ENCODE measurements around the gene PRKG2.
"Not testable (repeated sequence)": the region's sequence is repeated elsewhere in the genome, so short reads cannot be mapped to it uniquely, and the experiment has no call there.

Gene PRKG2

GRCh38 chr4:81166458-81167160 is 48.4 kb downstream of the PRKG2 start:
- no peak overlapping the region for H3K27ac ChIP-seq (ENCODE audit: low read depth, low read length)
- no peaks in the 10 kb centered on the region for H3K36me3 ChIP-seq (ENCODE audit: control insufficient read depth, insufficient read depth, low read length)
- H3K9ac ChIP-seq (ENCODE audit: low read length), result no peak overlapping the region
- H3K4me1 ChIP-seq (ENCODE audit: control insufficient read depth, insufficient read depth, low read length), result no peaks in the 10 kb centered on the region
- no peak overlapping the region for H3K4me3 ChIP-seq (ENCODE audit: low read length)
- H3K27me3 ChIP-seq (ENCODE audit: control insufficient read depth, insufficient read depth, low read length), result no peaks in the 10 kb centered on the region

DNA sequence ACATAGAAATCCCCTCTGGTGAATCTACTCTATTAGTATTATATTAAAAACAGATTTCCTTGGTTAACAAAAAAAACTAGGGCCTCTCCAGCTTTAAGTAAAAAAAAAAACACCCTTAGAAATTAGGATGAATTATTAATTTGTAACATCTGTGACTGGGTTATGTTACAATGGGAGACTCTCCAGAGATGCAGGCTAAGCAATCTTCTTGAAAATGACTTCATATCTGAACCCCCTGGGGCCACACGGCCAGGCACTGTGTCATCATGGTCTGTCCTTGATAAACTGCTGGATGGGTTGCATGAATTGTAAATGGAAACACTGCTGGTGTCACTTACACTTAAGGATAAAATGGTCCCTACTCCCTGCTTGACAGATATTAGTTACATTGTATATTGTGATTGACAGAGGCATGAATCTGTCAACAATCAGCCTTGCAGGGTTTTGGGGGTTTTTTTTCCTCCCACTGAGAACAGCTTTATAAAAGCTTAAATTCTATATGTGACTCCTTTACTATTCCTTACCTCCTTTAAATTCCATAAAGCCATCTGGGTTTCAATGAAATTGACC is 49.1 kb downstream of the PRKG2 start:
- H3K4me1 ChIP-seq (ENCODE audit: control insufficient read depth, insufficient read depth, low read length), result no peaks in the 10 kb centered on the region
- no peak overlapping the region for H3K27ac ChIP-seq (ENCODE audit: low read depth, low read length)
- H3K9ac ChIP-seq (ENCODE audit: low read length), result no peak overlapping the region
- H3K36me3 ChIP-seq (ENCODE audit: control insufficient read depth, insufficient read depth, low read length), result no peaks in the 10 kb centered on the region
- H3K4me3 ChIP-seq (ENCODE audit: low read length), result no peak overlapping the region
- no peaks in the 10 kb centered on the region for H3K27me3 ChIP-seq (ENCODE audit: control insufficient read depth, insufficient read depth, low read length)

DNA sequence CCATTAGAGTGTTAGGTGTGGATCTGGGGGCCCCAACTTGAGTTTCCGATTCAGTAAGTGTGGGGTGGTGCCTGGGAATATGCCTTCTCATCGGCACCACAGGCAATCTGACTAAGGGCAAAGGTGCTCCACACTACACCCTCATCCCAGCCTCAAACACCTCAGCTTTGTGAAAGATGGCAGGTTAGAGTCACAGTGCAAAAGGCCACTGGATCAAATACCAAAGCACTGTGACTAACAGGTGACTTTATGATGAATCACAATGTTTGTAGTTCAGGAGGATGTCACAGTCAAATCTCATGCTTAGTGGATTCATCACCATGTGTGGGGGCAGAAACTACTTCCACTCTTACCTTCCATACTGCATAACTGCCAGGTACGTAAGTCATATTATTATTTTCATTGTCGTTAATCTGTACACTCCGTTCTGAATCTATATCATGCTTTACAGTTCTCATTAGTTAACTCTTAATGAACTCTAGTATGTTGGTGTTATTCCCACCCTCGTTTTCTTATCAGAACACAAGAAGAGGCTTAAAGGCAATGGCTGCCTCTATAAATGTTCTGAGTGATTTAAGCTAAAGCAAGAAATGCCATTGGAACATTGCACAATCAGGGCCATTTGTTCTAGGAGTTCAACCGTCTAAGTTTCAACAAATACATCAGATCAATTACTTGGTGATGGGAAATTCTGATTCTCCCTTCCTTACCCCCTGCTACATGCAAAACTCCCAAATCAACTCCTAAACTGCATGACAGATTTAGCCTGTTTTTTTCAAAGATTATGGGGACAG is 50.2 kb downstream of the PRKG2 start:
- Histone ChIP-seq H3K36me3 (ENCODE audit: control insufficient read depth, insufficient read depth, low read length) (no peaks in the 10 kb centered on the region), H3K27me3 (ENCODE audit: control insufficient read depth, insufficient read depth, low read length) (no peaks in the 10 kb centered on the region), H3K27ac (ENCODE audit: low read depth, low read length) (no peak overlapping the region), H3K4me1 (ENCODE audit: control insufficient read depth, insufficient read depth, low read length) (no peaks in the 10 kb centered on the region), H3K9ac (ENCODE audit: low read length) (no peak overlapping the region), H3K4me3 (ENCODE audit: low read length) (no peak overlapping the region)

GRCh38 chr4:81164126-81164525 is 50.9 kb downstream of the PRKG2 start:
- Histone ChIP-seq H3K36me3 (ENCODE audit: control insufficient read depth, insufficient read depth, low read length) (no peaks in the 10 kb centered on the region), H3K9ac (ENCODE audit: low read length) (no peak overlapping the region), H3K4me3 (ENCODE audit: low read length) (no peak overlapping the region), H3K4me1 (ENCODE audit: control insufficient read depth, insufficient read depth, low read length) (no peaks in the 10 kb centered on the region), H3K27ac (ENCODE audit: low read depth, low read length) (no peak overlapping the region), H3K27me3 (ENCODE audit: control insufficient read depth, insufficient read depth, low read length) (no peaks in the 10 kb centered on the region)

DNA sequence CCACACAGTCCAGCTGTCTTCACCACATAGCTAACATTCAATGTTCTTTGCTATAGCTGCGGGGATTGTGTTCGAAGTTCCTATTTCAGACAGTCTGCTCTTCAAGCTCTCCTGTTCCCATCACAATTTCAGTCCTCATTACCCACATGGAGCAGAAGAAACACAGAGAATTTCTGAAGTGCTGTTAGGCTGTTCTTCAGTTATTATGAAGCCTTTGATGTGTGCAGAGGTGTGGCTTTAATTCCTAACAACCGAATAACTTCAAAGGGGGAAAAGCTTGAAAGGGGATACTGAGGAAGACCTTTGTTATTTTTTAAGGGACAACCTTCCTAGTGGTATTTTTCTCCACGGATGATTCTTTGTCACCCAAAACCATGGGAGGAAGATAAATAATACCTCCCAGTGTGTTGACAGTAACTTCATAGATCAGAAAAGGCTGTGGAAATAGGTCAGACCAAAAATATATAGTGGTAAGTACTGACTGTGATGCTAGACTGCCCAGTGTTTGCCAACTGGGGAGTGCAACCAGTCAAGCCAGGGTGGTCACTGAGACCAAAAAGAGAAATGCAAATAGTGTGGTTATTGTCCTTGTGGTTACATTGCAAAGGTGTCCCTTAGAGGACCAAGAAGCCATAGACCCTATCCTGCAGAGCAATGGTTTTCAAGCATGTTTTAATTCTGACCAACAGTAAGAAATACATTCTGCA is 52.1 kb downstream of the PRKG2 start:
- no peak overlapping the region for H3K9ac ChIP-seq (ENCODE audit: low read length)
- H3K27me3 ChIP-seq (ENCODE audit: control insufficient read depth, insufficient read depth, low read length), result no peaks in the 10 kb centered on the region
- no peak overlapping the region for H3K4me3 ChIP-seq (ENCODE audit: low read length)
- H3K36me3 ChIP-seq (ENCODE audit: control insufficient read depth, insufficient read depth, low read length), result no peaks in the 10 kb centered on the region
- no peak overlapping the region for H3K27ac ChIP-seq (ENCODE audit: low read depth, low read length)
- no peaks in the 10 kb centered on the region for H3K4me1 ChIP-seq (ENCODE audit: control insufficient read depth, insufficient read depth, low read length)

GRCh38 chr4:81153714-81154323 is 61.2 kb downstream of the PRKG2 start:
- H3K4me1 ChIP-seq (ENCODE audit: control insufficient read depth, insufficient read depth, low read length); H3K27me3 ChIP-seq (ENCODE audit: control insufficient read depth, insufficient read depth, low read length); H3K36me3 ChIP-seq (ENCODE audit: control insufficient read depth, insufficient read depth, low read length); H3K27ac ChIP-seq (ENCODE audit: low read depth, low read length); H3K9ac ChIP-seq (ENCODE audit: low read length): not testable (repeated sequence)
- peak overlapping the region; percentile 29 for H3K4me3 ChIP-seq (ENCODE audit: low read length)

- Histone ChIP-seq H3K27me3 (ENCODE audit: control insufficient read depth, insufficient read depth, low read length) (no peaks in the 10 kb centered on the region), H3K4me1 (ENCODE audit: control insufficient read depth, insufficient read depth, low read length) (no peaks in the 10 kb centered on the region), H3K4me3 (ENCODE audit: low read length) (no peak overlapping the region), H3K9ac (ENCODE audit: low read length) (no peak overlapping the region), H3K36me3 (ENCODE audit: control insufficient read depth, insufficient read depth, low read length) (no peaks in the 10 kb centered on the region), H3K27ac (ENCODE audit: low read depth, low read length) (no peak overlapping the region)
Observed at GRCh38 chr4:81152839-81153713, 61.9 kb downstream of the PRKG2 start.

DNA sequence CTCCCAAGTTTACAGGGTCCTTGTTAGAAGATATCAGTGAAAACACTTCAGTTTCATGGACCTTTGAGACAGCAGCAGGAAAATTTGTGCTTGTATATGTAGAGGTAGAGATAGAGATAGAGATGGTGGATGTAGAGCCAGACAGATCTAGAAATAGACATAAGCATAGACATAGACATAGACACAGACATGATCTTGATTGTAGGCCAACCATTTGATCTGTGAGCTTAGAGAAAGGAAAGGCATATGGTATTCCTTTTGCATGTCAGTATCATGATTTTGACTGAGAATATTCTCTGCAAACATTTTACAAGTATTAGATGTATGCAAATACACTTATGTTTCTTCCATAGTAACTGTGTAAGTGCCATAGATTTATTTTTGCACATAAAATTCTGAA is 65.0 kb downstream of the PRKG2 start:
- no peaks in the 10 kb centered on the region for H3K36me3 ChIP-seq (ENCODE audit: control insufficient read depth, insufficient read depth, low read length)
- no peak overlapping the region for H3K4me3 ChIP-seq (ENCODE audit: low read length)
- H3K9ac ChIP-seq (ENCODE audit: low read length), result no peak overlapping the region
- H3K27ac ChIP-seq (ENCODE audit: low read depth, low read length), result no peak overlapping the region
- H3K27me3 ChIP-seq (ENCODE audit: control insufficient read depth, insufficient read depth, low read length), result no peaks in the 10 kb centered on the region
- no peaks in the 10 kb centered on the region for H3K4me1 ChIP-seq (ENCODE audit: control insufficient read depth, insufficient read depth, low read length)

GRCh38 chr4:81148576-81148975 is 66.4 kb downstream of the PRKG2 start:
- no peak overlapping the region for H3K4me3 ChIP-seq (ENCODE audit: low read length)
- no peak overlapping the region for H3K27ac ChIP-seq (ENCODE audit: low read depth, low read length)
- no peaks in the 10 kb centered on the region for H3K36me3 ChIP-seq (ENCODE audit: control insufficient read depth, insufficient read depth, low read length)
- no peak overlapping the region for H3K9ac ChIP-seq (ENCODE audit: low read length)
- no peaks in the 10 kb centered on the region for H3K27me3 ChIP-seq (ENCODE audit: control insufficient read depth, insufficient read depth, low read length)
- no peaks in the 10 kb centered on the region for H3K4me1 ChIP-seq (ENCODE audit: control insufficient read depth, insufficient read depth, low read length)

GRCh38 chr4:81146466-81146865 is 68.6 kb downstream of the PRKG2 start:
- no peaks in the 10 kb centered on the region for H3K4me1 ChIP-seq (ENCODE audit: control insufficient read depth, insufficient read depth, low read length)
- no peak overlapping the region for H3K4me3 ChIP-seq (ENCODE audit: low read length)
- H3K27me3 ChIP-seq (ENCODE audit: control insufficient read depth, insufficient read depth, low read length), result no peaks in the 10 kb centered on the region
- no peaks in the 10 kb centered on the region for H3K36me3 ChIP-seq (ENCODE audit: control insufficient read depth, insufficient read depth, low read length)
- no peak overlapping the region for H3K27ac ChIP-seq (ENCODE audit: low read depth, low read length)
- H3K9ac ChIP-seq (ENCODE audit: low read length), result no peak overlapping the region

DNA sequence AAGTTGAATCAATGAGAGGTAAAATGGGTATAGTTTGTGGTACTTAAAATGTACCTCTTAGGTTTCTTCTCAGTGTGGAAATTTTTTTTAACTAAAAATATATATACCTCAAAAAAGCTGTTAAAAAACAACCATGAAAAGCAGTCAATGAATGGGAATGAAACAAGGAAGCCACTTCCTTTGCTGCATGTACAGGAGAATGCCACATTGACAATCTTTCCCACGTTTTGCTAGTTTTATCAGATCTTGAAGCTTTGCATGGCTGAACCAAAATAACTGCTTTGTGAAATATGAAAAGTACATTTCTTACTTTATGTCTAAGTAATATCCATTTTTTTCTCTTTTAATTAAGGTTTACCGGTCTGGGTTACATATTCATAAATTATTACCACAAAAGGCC is 71.8 kb downstream of the PRKG2 start:
- Histone ChIP-seq H3K4me1 (ENCODE audit: control insufficient read depth, insufficient read depth, low read length) (no peaks in the 10 kb centered on the region), H3K27me3 (ENCODE audit: control insufficient read depth, insufficient read depth, low read length) (no peaks in the 10 kb centered on the region), H3K36me3 (ENCODE audit: control insufficient read depth, insufficient read depth, low read length) (no peaks in the 10 kb centered on the region), H3K4me3 (ENCODE audit: low read length) (no peak overlapping the region), H3K9ac (ENCODE audit: low read length) (no peak overlapping the region), H3K27ac (ENCODE audit: low read depth, low read length) (no peak overlapping the region)

Measured in rectal smooth muscle tissue (tissue), 1 donor.